AG04449 (cell line): Measurements from ENCODE around the gene OR2C1.

ENCODE experiments used
- CTCF ChIA-PET: fragments of 350-600 bp; formaldehyde crosslinking; extraction: SDS; loops from one replicate; lab custom pipeline; 2021; ENCODE audit warnings: antibody characterized with exemption; lab: Yijun Ruan, JAX
- POLR2A ChIA-PET: fragments of 400-600, 350-600 bp; formaldehyde crosslinking; extraction: SDS; loops from one replicate; lab custom pipeline; 2020; ENCODE audit warnings: antibody characterized with exemption, inconsistent platforms; lab: Yijun Ruan, JAX
- DNase-seq: peaks from one replicate; pipeline ENCODE4 v3.0.0-alpha.2; 2010; ENCODE audit warnings: low read depth, low spot score
- H3K4me3 ChIP-seq: 2 replicates; pipeline ENCODE4 v1.5.1; 2011; ENCODE audit warnings: low read depth, mild to moderate bottlenecking, control low read depth, low read length
- TF ChIP-seq, protein P1 (sequence below): IDR thresholded peaks from one replicate; pipeline ENCODE4 v1.5.1; 2011; ENCODE audit warnings: mild to moderate bottlenecking, moderate library complexity, low read length, control low read depth, inconsistent platforms; ENCODE audit not compliant: insufficient read depth; ENCODE audit errors: missing control alignments

The OR2C1 gene

DNA sequence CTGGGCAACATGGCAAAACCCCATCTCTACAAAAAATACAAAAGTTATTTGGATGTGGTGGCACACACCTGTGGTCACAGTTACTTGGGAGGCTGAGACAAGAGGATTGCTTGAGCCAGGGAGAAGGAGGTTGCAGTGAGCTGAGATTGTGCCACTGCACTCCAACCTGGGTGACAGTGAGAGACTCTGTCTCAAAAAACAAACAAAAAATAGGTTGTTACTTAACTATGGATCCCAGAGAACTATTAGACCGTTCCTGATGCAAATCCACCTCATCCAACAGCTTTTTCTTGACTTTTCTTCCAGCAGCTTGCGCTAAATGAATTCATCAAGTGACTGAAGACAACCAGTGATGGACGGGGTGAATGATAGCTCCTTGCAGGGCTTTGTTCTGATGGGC is at the start of gene OR2C1:
Gene OR2C1, plus strand, starts transcription at position 301 of the 400 bp plus-strand sequence. Its CDS starts 52 bp downstream, at position 353.
- DNase-seq = no peak
- CTCF ChIA-PET = no interaction called here
- TF ChIP-seq, protein P1, sequence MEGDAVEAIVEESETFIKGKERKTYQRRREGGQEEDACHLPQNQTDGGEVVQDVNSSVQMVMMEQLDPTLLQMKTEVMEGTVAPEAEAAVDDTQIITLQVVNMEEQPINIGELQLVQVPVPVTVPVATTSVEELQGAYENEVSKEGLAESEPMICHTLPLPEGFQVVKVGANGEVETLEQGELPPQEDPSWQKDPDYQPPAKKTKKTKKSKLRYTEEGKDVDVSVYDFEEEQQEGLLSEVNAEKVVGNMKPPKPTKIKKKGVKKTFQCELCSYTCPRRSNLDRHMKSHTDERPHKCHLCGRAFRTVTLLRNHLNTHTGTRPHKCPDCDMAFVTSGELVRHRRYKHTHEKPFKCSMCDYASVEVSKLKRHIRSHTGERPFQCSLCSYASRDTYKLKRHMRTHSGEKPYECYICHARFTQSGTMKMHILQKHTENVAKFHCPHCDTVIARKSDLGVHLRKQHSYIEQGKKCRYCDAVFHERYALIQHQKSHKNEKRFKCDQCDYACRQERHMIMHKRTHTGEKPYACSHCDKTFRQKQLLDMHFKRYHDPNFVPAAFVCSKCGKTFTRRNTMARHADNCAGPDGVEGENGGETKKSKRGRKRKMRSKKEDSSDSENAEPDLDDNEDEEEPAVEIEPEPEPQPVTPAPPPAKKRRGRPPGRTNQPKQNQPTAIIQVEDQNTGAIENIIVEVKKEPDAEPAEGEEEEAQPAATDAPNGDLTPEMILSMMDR = no peak
- POLR2A ChIA-PET = no interaction called here
- no peak within 1 kb of the TSS for H3K4me3 ChIP-seq

- ChIA-PET CTCF (interaction anchor here (1.2 kb wide), 1 partner anchor 1171 kb away, joined by 3 read pairs; no protein-coding TSS in a partner anchor), POLR2A (interaction anchor here (2.0 kb wide), 1 partner anchor 23 kb away, joined by 11 read pairs; the partner anchor contains the start of gene ZNF263)
- TF ChIP-seq, protein P1 = no peak
- peak overlapping the region; percentile 92 for H3K4me3 ChIP-seq
- no peak for DNase-seq
These were observed 49.6 kb upstream of the OR2C1 start for GRCh38 chr16:3306078-3306477.

GRCh38 chr16:3311496-3311895 is 44.2 kb upstream of the OR2C1 start:
- POLR2A ChIA-PET = no interaction called here
- no peak overlapping the region for H3K4me3 ChIP-seq
- no peak for DNase-seq
- TF ChIP-seq, protein P1 = no peak
- CTCF ChIA-PET = no interaction called here

GRCh38 chr16:3317315-3317999 is 38.2 kb upstream of the OR2C1 start:
- no peak for DNase-seq
- TF ChIP-seq, protein P1 = no peak
- ChIA-PET CTCF (no interaction called here), POLR2A (no interaction called here)
- H3K4me3 ChIP-seq = no peak overlapping the region

DNA sequence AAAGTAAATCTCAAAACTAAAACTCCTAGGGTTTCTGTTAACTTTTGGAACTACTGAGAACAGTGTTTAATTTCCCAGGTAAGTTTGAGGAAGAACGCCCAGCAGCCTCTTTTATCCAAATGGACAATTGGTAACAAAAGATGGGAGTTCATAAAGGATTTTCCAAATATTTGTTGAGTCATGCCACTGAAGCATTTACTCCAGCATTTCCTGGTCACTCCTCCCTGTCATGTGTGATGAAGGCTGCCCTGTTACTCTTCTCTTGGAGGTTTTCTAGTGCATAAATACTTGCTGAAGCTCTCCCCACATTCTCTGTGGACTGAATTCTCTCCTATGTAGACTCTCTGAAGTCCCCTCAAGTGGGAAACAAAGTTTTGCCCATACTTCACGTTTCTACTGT is 33.9 kb upstream of the OR2C1 start:
- CTCF ChIA-PET = no interaction called here
- TF ChIP-seq, protein P1 = no peak
- no peak overlapping the region for H3K4me3 ChIP-seq
- POLR2A ChIA-PET = no interaction called here
- no peak for DNase-seq

GRCh38 chr16:3327514-3327913 is 28.2 kb upstream of the OR2C1 start:
- no peak overlapping the region for H3K4me3 ChIP-seq
- ChIA-PET CTCF (no interaction called here), POLR2A (no interaction called here)
- DNase-seq = no peak
- TF ChIP-seq, protein P1 = no peak
